Cardiac fibroblast (primary cell): ENCODE measurements around the gene TULP4.
A peak's percentile ranks its signal among the peaks of the same experiment; 100 is the strongest.

ENCODE experiments used
- DNase-seq, 2 donors: peaks; one replicate each; pipeline versions ENCODE4 v3.0.0 to v3.0.0-alpha.2; 2010; ENCODE audit warnings: low read depth in 2 of 2
- H3K4me3 ChIP-seq, 2 donors: replicated peaks in 1 of 2; 1 replicate in 1 of 2; 2 replicates in 1 of 2; pipeline ENCODE4 v1.5.1; 2011; ENCODE audit warnings: low read depth in 2 of 2, low read length in 2 of 2, mild to moderate bottlenecking in 2 of 2, moderate library complexity in 1 of 2
- TF ChIP-seq, protein P1 (sequence below): IDR thresholded peaks from one replicate; pipeline ENCODE4 v1.5.1; 2011; ENCODE audit warnings: low read depth, mild to moderate bottlenecking, low read length, inconsistent platforms

The TULP4 gene

DNA sequence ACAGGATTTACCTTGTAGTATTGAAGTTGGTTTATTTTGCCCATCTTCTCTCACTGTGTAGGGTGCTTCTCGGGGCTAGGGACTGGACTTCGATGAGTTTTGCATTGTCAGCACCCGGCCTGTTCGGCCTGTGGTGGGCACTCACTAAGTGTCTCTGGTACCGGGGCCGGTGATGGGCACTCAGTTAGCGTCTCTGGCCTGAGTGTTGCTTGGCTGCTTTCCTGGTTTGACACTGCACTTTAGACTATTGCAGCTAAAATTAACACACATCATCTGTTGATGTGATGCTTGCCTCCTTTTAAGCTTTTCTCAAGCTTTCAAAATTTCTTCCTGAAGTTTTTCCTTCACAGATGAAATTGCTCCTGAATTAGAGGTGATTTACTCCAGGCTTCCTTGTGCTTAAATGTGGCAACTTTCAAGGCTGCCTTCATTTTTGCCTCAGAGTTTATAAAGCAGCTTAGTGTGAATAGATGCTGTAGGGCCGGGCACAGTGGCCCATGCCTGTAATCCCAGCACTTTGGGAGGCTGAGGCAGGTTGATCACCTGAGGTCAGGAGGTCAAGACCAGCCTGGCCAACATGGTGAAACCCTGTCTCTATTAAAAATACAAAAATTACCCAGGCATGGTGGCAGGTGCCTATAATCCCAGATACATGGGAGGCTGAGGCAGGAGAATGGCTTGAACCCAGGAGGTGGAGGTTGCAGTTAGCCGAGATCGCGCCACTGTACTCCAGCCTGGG is 41.7 kb upstream of the TULP4 start:
- DNase-seq, result no peak
- TF ChIP-seq, protein P1, sequence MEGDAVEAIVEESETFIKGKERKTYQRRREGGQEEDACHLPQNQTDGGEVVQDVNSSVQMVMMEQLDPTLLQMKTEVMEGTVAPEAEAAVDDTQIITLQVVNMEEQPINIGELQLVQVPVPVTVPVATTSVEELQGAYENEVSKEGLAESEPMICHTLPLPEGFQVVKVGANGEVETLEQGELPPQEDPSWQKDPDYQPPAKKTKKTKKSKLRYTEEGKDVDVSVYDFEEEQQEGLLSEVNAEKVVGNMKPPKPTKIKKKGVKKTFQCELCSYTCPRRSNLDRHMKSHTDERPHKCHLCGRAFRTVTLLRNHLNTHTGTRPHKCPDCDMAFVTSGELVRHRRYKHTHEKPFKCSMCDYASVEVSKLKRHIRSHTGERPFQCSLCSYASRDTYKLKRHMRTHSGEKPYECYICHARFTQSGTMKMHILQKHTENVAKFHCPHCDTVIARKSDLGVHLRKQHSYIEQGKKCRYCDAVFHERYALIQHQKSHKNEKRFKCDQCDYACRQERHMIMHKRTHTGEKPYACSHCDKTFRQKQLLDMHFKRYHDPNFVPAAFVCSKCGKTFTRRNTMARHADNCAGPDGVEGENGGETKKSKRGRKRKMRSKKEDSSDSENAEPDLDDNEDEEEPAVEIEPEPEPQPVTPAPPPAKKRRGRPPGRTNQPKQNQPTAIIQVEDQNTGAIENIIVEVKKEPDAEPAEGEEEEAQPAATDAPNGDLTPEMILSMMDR, result no peak
- no peak overlapping the region for H3K4me3 ChIP-seq

DNA sequence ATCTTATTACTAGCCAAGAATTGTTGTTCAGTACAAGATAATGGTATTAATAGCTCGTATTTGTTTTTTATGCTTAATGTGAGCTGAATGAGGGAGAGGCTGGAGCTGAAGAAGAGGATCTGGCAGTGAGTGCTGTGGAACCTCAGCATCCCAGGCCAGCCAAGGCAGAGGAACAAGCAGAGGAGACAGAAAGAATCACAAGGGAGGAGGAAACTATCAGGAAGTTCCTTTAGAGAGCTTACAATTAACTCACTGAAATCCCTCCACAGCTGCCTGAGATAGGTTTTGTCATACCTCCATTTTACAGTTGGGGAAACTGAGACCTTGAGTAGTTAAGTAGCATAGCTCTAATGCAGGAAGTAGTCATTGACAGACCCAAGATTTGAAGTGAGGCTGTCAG is 39.9 kb upstream of the TULP4 start:
- DNase-seq, result no peak
- TF ChIP-seq, protein P1, result no peak
- no peak overlapping the region for H3K4me3 ChIP-seq

DNA sequence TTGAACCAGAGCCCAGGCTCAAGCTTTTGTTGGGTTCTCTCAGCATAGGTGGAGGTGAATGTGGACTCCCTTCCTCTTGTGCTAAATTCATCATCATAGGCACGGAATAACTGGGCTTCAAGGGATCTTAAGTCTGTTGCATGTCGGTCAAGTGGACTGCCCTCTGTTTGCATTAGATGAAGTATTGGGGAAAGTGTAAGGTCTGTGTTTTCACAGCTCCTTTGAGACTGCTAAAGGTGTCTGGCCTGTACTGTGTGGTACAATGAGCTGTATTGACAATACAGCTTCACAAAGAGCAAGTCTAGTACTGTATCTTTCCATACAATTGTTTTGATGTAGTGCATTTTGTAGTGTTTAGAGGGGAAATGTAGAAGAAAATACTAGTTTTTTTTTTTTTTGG is 34.3 kb upstream of the TULP4 start:
- TF ChIP-seq, protein P1, result no peak
- H3K4me3 ChIP-seq, result no peak overlapping the region
- DNase-seq, result no peak

DNA sequence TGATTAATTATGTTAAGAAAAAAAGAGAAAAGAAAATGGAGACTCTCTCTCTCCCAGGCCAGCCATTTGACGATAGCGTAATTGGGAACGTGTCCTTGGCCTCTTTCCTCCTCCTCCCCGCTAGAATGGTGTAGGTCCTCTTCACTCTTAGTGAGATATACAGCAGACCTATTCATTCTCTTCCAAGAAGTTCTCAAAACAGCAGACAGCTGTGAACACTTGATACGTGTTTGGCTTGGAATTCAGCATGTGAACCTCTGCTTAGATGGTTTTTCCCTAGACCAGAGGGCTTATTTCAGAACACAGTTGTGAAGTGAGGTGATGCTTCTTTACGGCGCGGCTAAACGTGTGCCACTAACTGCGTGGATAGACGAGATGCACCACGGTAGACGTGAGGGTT is 32.6 kb upstream of the TULP4 start:
- TF ChIP-seq, protein P1, result no peak
- H3K4me3 ChIP-seq, result no peak overlapping the region
- DNase-seq, result peak; percentile 30 to 78

DNA sequence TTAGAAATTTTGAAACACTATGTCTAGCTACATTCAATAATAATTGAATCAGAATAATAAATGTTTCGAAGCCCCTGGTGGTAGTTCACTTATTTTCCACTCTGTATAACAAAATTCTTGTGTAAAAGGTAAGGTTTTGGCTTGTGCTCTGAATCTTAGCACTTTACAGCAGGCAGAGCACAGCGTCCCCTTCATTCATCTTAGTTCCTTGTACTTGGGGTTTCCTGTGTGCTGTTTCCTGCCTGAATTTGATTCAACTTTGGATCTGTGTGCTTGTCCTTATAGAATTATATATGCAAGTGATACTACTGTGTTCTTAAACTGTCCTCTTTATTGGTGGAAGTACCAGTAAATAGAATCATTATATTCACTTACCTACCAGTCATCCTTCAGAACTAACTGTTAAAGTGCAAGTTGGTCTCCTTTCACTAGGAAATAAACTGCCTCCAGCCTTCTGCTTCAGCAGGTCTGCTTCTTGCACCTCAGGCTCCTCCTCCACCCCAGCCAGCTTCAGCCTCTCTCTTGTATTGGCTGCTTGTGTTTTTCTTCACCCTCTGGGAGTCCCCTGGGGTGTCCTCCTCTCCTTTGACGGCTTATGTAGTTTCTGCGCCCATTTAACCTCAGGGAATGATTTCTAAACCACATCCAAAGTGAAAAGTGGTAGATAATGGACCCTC is 28.8 kb upstream of the TULP4 start:
- DNase-seq, result peak; percentile 56 to 61
- H3K4me3 ChIP-seq, result no peak overlapping the region
- TF ChIP-seq, protein P1, result no peak

DNA sequence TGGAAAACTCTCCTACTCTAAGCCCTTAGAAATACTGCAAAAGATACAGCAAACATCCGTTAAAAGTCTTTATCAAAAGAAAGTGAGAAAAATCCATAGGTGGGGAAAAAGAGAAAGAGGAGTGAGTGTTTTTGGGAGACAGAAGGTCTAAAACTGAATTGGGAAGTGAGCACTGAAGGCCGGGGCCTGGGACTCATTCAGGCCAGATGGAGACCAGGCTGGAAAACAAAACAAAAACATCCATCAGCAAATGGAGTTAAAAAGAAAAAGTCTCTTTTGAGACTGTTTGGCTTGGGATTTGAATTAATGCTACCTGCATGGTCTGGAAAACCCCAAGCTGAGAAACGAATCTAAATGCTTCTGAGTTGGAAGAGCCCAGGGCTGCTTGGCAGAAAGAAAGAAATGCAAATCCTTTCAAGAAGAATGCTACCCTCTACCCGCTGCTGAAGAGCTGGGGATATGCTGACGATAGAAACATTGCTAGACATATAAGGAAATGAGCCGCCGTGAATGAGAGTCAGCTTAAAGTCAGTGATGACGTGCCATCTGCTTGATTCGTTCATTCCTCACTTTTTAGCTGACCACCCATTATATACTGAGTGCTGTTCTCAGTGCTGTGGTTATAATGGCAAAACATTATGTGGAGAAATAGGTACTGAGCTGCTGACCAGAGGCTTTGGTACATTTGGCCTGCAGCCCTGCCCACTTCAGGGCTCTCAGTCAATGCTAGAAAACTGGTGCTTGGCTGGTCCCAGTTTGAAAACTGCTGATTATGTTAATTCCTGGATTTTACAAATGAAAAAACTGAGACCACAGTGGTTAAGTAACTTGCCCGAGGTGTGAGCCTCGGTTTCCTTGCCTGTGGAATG is 28.0 kb upstream of the TULP4 start:
- TF ChIP-seq, protein P1, result no peak
- no peak overlapping the region for H3K4me3 ChIP-seq
- DNase-seq, result peak; percentile 76 to 85
